GM19395 (cell line): Measurements from ENCODE around the gene CLEC19A.
"Not testable (repeated sequence)": the region's sequence is repeated elsewhere in the genome, so short reads cannot be mapped to it uniquely, and the experiment has no call there.

Experiments
- ATAC-seq: cut with Tn5 transposase; IDR thresholded peaks from one replicate; pipeline ENCODE4 v1.9.1; 2021; ENCODE audit warnings: mild to moderate bottlenecking, moderate library complexity; ENCODE audit not compliant: unreplicated experiment

Gene CLEC19A

GRCh38 chr16:19316846-19317245 lies 31.3 kb downstream of the CLEC19A start:
- no peak for ATAC-seq

- ATAC-seq: not testable (repeated sequence)
These were observed 35.7 kb downstream of the CLEC19A start for GRCh38 chr16:19321186-19321585.

- ATAC-seq: no peak
These were observed 38.1 kb downstream of the CLEC19A start for GRCh38 chr16:19323596-19323995.

GRCh38 chr16:19328364-19328763 lies 42.8 kb downstream of the CLEC19A start:
- no peak for ATAC-seq

- no peak for ATAC-seq
These were observed 44.4 kb downstream of the CLEC19A start for GRCh38 chr16:19329932-19330331.

- ATAC-seq: no peak
These were observed 45.4 kb downstream of the CLEC19A start for GRCh38 chr16:19330841-19331397.

- no peak for ATAC-seq
These were observed 46.3 kb downstream of the CLEC19A start for GRCh38 chr16:19331794-19332193.

- ATAC-seq: no peak
These were observed 52.8 kb downstream of the CLEC19A start for GRCh38 chr16:19338335-19338734.

- no peak for ATAC-seq
These were observed 58.8 kb downstream of the CLEC19A start for GRCh38 chr16:19344224-19344801.

GRCh38 chr16:19344980-19345379 lies 59.4 kb downstream of the CLEC19A start:
- no peak for ATAC-seq

GRCh38 chr16:19346335-19346922 lies 60.9 kb downstream of the CLEC19A start:
- ATAC-seq: no peak

- no peak for ATAC-seq
These were observed 62.6 kb downstream of the CLEC19A start for GRCh38 chr16:19348125-19348524.

GRCh38 chr16:19348578-19349315 lies 63.2 kb downstream of the CLEC19A start:
- ATAC-seq: no peak

GRCh38 chr16:19354371-19354770 lies 68.8 kb downstream of the CLEC19A start:
- no peak for ATAC-seq

GRCh38 chr16:19356024-19356952 lies 70.8 kb downstream of the CLEC19A start:
- ATAC-seq: no peak

- ATAC-seq: no peak
These were observed 74.0 kb downstream of the CLEC19A start for GRCh38 chr16:19359556-19359955.
